Limb (tissue), 2 donors: ENCODE results near the gene SMIM28.
"Not testable (repeated sequence)": the region's sequence is repeated elsewhere in the genome, so short reads cannot be mapped to it uniquely, and the experiment has no call there.

Experiments
- DNase-seq, 2 donors: peaks; one replicate each; pipeline ENCODE4 v3.0.0-alpha.2; 2016; ENCODE audit errors: extremely low spot score in 2 of 2

The SMIM28 gene

DNA sequence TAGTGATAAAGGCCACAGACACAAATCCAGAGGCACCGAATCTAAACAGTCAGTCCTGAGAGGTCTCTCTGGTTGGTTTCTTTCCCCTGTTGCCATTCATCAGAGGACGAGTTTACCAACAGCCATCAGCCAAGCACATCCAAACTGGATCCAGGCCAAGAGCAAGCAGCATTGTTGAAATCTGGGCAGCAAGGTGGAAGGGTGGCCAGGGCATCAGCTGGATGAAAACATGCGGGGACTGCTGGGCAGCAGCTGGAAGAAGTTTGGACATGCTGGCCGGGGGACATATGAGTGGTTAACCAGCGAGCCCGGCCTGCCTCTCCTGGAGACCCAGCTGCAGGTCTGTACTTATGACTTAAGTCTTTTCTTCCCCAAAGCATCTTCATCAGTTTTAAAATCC lies at the start of gene SMIM28:
SMIM28 (plus strand) TSS at position 62 of the 400 bp plus-strand sequence; CDS start at position 230, 168 bp downstream.
- DNase-seq: no peak

DNA sequence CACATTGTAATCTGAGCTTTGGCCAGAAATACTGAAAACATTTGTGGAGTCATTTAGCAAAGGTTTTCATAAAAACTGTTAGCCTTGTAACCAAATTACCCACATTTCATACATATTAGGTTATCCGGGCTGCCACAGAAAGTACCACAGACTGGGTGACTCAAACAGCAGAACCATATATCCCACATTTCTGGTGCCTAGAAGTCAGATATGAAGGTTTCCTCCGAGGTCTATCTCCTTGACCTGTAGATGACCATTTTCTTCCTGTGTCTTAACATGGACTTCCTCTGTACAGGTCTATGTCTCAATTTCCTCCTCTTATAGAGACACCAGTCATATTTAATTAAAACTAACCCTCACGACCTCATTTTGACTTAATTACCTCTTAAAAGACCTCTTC lies 49.5 kb upstream of the SMIM28 start:
- DNase-seq: no peak

DNA sequence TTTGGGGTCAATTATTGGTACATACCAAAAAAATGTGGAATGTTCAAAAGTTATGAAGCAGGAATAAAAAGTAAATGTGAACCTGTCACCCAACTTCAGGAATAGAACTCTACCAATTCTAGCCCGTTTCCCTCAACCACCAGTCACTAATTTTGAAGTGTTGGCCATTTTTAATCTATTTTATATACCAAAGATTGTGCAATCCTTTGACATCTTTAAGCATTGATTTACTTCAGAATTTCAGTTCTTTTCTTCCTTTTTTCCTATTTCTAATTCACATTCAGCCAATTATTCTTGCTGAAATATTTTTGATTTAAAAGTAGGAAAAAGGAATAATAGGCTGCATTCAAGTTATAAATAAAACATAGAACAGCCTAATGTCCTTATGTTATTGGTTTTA lies 46.9 kb upstream of the SMIM28 start:
- no peak for DNase-seq

DNA sequence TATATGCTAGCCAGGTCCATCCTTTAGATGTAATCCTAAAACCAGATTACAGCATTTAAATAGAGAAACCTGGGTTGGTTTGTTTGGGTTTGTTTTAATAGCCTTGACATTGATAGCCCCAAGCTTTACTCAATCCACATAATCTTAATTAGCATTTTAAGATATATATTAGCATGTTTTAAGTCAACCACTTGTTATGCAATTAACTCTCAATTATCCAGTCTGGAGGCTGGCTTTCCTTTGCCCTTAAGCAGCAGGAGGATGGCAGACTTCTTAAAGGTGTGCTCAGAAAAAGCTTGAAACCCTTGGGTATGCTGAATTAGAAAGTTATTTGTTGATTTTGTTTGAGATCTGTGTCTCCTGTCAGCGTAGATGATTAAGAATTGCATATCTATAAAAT lies 46.3 kb upstream of the SMIM28 start:
- no peak for DNase-seq

DNA sequence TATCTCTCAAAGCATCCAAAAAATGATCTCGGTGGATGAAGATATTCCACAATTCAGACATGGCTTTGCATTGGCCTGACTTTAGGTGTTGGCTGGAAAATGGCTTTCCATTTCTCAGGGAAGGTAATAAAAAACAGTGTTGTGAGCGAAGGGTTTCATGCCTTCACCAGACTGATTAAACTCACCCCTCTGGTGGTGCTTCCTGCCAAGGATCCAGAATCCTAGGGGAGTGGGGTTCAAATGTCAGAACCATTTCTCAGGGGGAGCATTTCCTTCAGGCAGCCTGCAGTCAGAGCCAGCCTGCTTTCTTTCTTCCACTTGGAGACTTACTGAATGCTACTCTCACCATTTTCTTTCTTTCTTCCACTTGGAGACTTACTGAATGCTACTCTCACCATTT lies 45.7 kb upstream of the SMIM28 start:
- DNase-seq: no peak

DNA sequence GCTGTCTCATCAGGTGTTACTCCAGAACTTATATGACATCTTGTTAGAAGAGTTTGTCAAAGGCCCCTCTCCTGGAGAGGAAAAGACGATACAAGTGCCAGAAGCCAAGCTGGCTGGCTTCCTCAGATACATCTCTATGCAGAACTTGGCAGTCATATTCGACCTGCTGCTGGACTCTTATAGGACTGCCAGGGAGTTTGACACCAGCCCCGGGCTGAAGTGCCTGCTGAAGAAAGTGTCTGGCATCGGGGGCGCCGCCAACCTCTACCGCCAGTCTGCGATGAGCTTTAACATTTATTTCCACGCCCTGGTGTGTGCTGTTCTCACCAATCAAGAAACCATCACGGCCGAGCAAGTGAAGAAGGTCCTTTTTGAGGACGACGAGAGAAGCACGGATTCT lies 43.7 kb upstream of the SMIM28 start:
- DNase-seq: no peak

DNA sequence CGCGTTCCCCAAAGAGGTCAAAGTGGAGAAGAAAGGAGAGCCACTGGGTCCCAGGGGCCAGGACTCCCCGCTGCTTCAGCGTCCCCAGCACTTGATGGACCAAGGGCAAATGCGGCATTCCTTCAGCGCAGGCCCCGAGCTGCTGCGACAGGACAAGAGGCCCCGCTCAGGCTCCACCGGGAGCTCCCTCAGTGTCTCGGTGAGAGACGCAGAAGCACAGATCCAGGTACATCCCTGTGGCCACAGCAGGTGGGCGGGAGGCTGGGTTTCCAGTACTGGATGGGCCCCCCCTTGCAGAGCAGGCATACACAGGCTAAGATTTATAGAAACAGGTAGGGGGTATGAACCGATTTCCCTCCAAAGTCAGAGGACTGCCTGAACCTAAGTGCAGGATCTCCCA lies 42.7 kb upstream of the SMIM28 start:
- no peak for DNase-seq

DNA sequence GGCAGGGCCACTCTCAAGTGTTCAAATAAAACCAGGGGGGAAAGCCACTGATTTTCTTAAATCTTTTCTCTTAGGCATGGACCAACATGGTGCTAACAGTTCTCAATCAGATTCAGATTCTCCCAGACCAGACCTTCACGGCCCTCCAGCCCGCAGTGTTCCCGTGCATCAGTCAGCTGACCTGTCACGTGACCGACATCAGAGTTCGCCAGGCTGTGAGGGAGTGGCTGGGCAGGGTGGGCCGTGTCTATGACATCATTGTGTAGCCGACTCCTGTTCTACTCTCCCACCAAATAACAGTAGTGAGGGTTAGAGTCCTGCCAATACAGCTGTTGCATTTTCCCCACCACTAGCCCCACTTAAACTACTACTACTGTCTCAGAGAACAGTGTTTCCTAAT lies 41.5 kb upstream of the SMIM28 start:
- DNase-seq: no peak

DNA sequence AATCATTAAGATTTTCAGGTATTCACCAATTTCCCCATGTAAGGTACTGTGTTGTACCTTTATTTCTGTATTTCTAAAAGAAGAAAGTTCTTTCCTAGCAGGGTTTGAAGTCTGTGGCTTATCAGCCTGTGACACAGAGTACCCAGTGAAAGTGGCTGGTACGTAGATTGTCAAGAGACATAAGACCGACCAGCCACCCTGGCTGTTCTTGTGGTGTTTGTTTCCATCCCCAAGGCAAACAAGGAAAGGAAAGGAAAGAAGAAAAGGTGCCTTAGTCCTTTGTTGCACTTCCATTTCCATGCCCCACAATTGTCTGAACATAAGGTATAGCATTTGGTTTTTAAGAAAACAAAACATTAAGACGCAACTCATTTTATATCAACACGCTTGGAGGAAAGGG lies 40.6 kb upstream of the SMIM28 start:
- no peak for DNase-seq

DNA sequence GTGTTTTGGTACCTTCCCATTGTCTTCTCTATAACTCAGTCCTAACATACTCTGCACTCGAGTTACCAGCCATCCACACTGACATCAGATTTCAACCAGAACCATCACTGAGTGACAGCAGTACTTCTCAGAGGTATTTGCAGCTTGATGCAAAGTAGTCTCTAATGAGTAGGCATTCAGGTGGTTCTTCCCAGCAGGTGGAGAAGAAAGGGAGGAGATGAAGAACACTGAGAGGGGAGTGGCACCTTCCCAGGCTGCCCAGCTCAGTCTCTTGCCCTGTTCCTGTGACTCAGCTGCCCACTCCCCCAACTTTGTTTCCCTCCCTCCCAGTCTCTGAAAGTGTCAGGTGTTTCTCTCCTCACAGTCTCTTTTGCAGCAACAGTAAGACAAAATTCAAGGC lies 38.7 kb upstream of the SMIM28 start:
- DNase-seq: no peak

DNA sequence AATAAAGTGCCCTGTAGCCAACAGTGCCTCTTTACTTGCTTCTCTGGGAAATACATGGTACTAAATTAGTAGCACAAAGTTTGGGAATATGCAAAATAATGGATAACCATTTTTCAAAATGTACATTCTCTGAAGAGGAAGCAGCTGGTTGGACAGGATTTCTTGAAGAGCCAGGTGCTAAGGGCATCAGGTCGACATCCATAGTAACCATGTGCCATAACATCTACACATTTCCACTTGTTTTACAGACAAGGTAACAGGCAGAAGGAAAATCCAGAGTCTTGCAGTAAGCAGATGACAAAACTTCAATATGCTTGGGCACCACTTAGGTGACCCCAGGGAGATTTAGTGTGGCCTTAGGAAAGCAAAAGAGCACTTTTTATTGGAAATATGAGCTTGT lies 36.5 kb upstream of the SMIM28 start:
- DNase-seq: no peak

DNA sequence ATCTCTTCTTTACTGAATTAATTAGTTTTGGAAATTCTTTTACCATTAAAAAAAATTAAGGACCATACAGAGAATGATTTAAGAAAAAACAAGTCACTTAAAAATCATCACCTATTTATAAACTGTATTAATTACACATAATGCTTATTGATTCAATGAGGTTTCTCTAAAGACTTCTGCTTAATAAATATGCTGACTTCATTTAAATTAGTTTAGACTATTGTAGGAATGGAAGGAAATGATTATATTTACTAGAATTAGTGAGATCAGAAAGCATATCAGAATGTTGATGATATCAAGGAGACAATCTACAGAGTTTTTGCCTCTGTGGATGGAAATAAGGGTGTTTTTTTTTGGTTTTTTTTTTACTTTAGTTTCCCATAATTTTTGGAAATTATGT lies 34.6 kb upstream of the SMIM28 start:
- DNase-seq: no peak

DNA sequence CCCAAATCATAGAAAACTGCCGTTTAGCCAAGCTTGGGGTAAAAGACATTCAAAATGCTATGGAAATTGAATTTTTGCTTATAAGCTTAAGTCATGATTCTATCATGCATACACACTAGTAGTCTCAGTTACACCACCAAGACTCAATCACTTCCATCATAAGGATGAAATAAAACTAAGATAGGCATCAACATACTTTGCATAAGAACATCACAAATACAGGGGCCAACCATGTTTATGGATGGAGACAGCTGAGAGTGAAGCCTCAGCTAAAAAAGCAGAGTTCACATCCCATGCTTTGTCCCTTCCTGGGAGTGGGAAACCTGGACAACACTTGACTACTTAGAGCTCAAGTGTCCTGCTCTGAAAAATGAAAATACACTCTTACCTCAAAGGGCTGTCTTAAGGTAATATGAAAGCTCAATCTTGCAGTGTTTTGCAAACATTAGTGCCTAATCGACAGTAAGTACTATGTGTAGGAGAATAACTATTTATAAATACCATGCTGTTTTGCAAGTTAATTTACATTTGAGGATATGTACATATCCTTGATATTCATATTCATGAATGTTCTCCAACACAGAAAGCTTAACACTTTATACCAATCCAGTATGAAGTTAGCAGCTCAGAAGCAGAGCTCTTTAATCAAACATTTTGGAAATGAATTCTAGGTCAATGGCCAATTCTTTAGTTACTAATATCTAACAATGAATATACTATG lies 32.0 kb upstream of the SMIM28 start:
- DNase-seq: no peak

DNA sequence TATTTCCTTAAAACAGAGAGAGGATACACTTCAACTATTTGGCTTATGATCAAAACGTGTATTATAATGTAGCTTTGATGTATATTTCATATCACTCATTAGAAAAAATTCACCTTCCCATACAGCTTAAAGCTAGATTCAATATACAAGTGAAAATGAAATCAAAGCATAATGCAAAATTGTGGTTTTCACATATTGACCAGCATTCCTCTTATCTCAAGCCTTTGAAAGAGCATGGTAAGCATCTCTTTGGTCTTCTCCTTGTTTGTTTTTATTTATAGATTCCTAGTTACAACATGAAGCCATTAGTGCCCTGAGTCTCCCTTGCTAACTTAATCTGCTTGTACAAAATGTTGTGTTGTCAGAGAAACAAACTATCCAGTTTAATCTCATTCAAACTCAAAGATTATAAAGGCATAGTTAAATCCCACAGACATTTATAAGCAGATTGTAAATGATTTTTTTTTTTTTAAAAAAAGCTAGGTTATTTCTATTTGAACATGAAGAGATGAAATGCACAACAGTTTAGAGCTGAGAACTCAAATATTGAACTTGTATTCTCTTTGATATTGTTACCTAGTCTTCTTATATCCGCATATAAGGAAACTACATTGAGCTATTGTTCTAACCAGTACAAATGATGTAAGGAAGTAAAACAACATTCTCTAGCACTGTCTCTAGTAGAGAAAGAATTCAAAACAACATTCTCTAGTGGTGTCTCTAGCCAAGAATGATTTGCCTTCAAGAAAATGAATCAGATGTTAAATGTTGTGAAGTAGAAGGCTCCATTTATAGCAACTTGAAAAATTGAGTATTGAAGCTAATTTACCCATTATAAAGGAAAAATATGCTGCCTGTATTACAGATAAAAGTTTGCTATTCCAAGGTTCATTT lies 31.2 kb upstream of the SMIM28 start:
- DNase-seq: no peak

DNA sequence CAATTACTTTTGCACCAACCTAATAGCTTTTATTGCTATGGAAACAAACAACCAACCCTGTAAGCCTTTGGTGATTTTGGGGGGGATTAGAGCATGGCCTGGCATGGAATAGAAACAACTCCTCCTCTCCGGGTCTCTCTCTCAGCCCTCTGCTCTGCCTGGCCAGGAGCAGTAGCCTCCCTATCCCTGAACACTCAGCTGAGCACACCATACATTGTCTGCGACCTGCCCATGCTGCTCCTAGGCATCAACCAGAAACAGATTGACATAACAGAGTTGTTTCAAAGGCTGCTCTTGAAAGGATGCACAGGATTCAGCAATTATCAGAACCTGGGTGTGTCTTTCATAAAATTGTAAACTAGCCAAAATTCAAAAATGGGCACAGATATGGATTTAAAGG lies 29.8 kb upstream of the SMIM28 start:
- no peak for DNase-seq

DNA sequence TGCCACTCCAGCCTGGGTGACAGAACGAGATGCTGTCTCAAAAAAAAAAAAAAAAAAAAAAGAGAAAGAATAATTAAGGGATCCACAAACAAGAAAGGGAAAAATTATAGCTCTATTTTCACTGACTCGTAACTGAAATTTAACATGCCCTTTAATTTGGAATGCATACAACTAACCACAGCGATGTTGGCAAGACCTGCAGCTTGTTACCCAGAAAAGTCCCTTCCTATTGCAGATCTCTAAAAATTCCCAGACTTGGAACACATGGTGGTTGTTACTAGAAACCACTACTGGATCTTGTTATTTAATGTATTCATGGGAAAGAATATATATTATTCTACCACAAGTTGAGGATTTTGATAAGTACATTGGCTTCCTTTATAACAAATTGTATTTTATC lies 27.8 kb upstream of the SMIM28 start:
- DNase-seq: no peak

DNA sequence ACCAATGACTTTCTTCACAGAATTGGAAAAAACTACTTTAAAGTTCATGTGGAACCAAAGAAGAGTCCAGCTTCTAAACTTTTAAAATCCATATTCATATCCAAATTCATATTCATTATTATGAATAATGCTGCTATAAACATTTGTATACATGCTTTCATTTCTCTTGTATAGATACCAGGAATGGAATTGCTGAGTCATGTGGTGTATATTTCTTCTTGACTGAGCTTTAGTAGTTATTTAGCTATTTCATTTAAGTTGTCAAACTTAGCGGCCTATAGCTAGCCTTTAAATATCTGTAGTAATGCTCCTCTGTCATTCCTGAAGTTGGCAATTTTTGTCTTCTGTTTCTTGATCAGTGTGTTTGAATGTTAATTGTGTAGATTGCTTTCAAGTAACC lies 19.8 kb upstream of the SMIM28 start:
- no peak for DNase-seq

DNA sequence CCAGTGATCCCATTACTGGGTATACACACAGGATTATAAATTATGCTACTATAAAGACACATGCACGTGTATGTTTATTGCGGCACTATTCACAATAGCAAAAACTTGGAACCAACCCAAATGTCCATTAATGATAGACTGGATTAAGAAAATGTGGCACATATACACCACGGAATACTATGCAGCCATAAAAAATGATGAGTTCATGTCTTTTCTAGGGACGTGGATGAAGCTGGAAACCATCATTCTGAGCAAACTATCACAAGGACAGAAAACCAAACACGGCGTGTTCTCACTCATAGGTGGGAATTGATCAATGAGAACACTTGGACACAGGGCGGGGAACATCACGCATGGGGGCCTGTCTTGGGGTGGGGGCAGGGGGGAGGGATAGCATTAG lies 9.0 kb upstream of the SMIM28 start:
- DNase-seq: not testable (repeated sequence)

DNA sequence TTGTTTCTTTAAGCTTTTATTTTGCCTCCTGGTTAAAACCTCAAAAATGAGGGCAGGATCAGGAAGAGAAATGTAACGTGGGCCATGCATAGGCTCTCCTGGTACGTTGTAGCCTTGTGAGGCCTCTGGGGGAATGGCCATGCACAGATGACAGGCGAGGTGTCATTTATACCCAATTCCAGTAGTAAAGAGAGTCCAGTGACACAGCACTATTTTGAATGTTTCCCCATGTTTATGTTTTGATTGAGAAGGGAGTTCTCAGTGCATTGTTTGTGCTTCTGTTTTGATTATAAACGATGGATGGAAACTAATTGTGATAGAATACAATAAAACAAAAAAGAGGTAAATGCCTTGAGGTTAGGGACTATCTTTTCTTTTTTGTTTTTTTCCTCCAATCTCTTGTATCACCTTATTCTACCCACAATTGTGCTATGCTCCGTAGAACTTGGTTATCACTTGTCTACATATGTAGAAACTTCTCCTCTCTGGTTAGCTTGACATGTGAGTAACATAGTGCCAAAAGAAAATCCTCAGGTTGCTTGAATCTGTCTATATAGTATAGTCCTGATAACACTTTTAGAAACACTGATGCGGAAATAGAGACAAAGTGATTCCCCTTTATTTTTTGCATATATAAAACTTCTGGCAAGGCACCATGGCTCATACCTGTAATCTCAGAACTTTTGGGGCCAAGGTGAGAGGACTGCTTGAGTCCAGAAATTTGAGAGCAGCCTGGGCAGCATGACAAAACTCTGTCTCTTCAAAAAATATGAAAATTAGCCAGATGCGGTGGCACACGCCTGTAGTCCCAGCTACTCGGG lies 6.9 kb upstream of the SMIM28 start:
- no peak for DNase-seq

DNA sequence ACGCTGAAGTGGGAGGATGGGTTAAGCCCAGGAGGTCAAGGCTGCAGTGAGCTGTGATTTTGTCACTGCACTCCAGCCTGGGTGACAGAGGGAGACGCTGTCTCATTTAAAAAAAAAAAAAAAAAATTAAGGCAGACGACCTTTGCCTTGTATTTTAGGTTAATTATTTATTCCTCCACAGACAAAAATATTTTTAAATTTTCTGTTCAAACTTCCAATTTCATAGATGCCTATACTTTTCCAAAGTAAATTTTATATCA lies 6.3 kb upstream of the SMIM28 start:
- DNase-seq: no peak

DNA sequence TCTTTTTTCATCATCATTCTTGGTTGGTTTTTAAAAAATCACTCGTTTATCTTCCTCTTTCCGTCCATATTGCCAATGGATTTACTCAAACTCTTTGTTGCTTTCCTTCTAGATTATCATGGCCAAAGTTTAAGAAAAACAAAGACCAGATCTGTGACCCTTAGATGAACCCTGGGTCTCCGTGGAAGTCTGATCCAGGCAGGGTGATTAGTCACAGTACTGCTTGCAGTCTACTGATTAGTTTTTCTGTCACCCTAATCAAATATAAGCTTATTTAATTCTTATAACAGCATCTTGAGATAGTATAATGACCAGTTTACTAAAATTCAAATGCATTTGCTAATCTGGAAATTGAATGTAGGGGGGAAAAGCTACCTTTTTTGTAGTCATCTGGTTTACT lies 6.0 kb upstream of the SMIM28 start:
- no peak for DNase-seq

DNA sequence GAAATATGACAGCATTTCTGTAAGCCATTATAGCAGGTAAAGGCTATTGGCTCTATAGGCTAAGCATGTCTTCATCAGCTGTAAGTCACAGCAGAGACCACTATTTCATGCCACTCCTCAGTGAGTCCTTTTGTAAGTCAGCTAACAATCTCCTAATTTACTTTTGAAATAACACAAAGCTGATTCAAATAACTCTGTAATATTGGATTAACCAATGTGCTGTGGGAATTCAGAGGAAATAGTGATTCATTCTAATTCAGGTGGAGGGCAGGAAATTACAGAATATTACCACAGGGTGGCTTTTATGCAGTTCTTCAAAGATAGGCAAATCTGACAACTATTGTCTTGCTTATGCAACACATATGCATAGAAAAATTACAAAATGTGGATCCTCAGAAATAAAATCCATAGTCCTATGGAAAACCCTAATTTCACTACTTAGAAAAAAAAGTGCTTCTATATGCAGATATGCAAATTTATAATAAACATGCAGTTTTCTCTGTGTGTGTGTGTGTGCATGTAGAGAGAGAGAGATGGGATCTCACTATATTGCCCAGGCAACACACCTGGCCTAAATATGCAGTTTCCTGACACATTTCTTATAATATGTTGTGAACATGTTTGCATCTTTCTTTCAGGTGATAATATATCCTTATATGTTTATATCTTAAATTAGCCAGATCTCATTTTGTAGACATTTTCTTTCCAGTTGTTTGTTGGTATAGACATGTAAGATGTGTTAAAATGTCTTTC lies 4.8 kb upstream of the SMIM28 start:
- DNase-seq: no peak
